HepG2 (cell line): ENCODE data around the gene RHBDF2. TPM values are rescaled to one million over a fixed set of nuclear protein-coding genes. Genes with fewer than 3 reads are reported as not detected.

Experiments used
- EZH2 ChIP-seq: conservative IDR thresholded peaks from 2 replicates; pipeline ENCODE4 v1.6.1; 2012; ENCODE audit warnings: mild to moderate bottlenecking, low read depth, low read length, moderate library complexity
- MLLT10 ChIP-seq: sonication (generic); formaldehyde crosslinking; IDR thresholded peaks from 2 replicates; pipeline ENCODE4 v1.4.0; 2020; ENCODE audit warnings: missing genetic modification reagents
- SRY ChIP-seq: sonication (generic); formaldehyde crosslinking; IDR thresholded peaks from 2 replicates; pipeline ENCODE4 v1.8.0; 2022; ENCODE audit warnings: mild to moderate bottlenecking, missing genetic modification reagents
- TBX3 ChIP-seq: fragments of 450-650 bp; IDR thresholded peaks from 2 replicates; pipeline ENCODE4 v1.6.1; 2017; ENCODE audit warnings: antibody characterized with exemption, mild to moderate bottlenecking, inconsistent platforms, borderline replicate concordance
- ZFP36 ChIP-seq: fragments of 150-350 bp; IDR thresholded peaks from 2 replicates; pipeline ENCODE4 v1.6.1; 2018; ENCODE audit warnings: borderline replicate concordance, low read length, low read depth; ENCODE audit not compliant: partially characterized antibody
- ZNF230 ChIP-seq: sonication (generic); formaldehyde crosslinking; IDR thresholded peaks from 2 replicates; pipeline ENCODE4 v1.4.0; 2020; ENCODE audit warnings: mild to moderate bottlenecking, missing genetic modification reagents
- ZNF343 ChIP-seq: sonication (generic); formaldehyde crosslinking; IDR thresholded peaks from 2 replicates; pipeline ENCODE4 v1.4.0; 2020; ENCODE audit warnings: mild to moderate bottlenecking, missing genetic modification reagents
- ZNF652 ChIP-seq: IDR thresholded peaks from 2 replicates; pipeline ENCODE4 v1.6.1; 2016; ENCODE audit warnings: low read depth, borderline replicate concordance
- ZSCAN30 ChIP-seq: sonication (generic); formaldehyde crosslinking; IDR thresholded peaks from 2 replicates; pipeline ENCODE4 v1.5.0; 2020; ENCODE audit warnings: mild to moderate bottlenecking, missing genetic modification reagents
- polyA plus RNA-seq, 8 experiments: library from polyadenylated mRNA; depleted of rRNA in 3 of 8; stranded (reverse) in 7 of 8; unstranded in 1 of 8; fragments of >200 nt; fragmentation: Illumina TruSeq in 4 of 8; extraction: Trizol in 4 of 8; gene quantifications; 2 replicates each; pipeline versions ENCODE4 v1.2.1 to v1.2.3, GENCODE V29; 2011 to 2016; ENCODE audit warnings: low read depth in 4 of 8, missing spikeins in 1 of 8, mixed read lengths in 1 of 8; ENCODE audit not compliant: insufficient read depth in 1 of 8
- total RNA-seq, 5 experiments: library from RNA; depleted of rRNA; stranded (reverse); fragments of >200 nt; fragmentation: Illumina TruSeq; extraction: Trizol; gene quantifications; 2 replicates each; pipeline ENCODE4 v1.2.3, GENCODE V29; 2016; ENCODE audit warnings: low read depth in 1 of 5
- TF ChIP-seq, protein P1 (sequence below): sonication (generic); formaldehyde crosslinking; IDR thresholded peaks from one replicate; pipeline ENCODE4 v1.5.1; 2020; ENCODE audit warnings: mild to moderate bottlenecking, missing genetic modification reagents; ENCODE audit errors: not compliant biosample characterization
- TF ChIP-seq, protein P2 (sequence below): sonication (generic); formaldehyde crosslinking; IDR thresholded peaks from 2 replicates; pipeline ENCODE4 v1.4.0; 2020; ENCODE audit warnings: mild to moderate bottlenecking, low read depth, missing genetic modification reagents
- TF ChIP-seq, protein P3 (sequence below), 2 experiments: IDR thresholded peaks; 2 replicates each; pipeline ENCODE4 v1.6.1; 2011 to 2012; ENCODE audit warnings: low read length in 2 of 2, borderline replicate concordance in 1 of 2, low read depth in 1 of 2, mild to moderate bottlenecking in 1 of 2, moderate library complexity in 1 of 2
- TF ChIP-seq, protein P4 (sequence below): sonication (generic); formaldehyde crosslinking; IDR thresholded peaks from 2 replicates; pipeline ENCODE4 v1.5.0; 2020; ENCODE audit warnings: missing genetic modification reagents, mild to moderate bottlenecking, borderline replicate concordance

RHBDF2 gene
- total and polyA plus RNA-seq, 2 of the 13 experiments (the other 11 are each of a cell fraction or from before 2014, with no cell fraction given): 7.8 to 24.2 TPM

DNA sequence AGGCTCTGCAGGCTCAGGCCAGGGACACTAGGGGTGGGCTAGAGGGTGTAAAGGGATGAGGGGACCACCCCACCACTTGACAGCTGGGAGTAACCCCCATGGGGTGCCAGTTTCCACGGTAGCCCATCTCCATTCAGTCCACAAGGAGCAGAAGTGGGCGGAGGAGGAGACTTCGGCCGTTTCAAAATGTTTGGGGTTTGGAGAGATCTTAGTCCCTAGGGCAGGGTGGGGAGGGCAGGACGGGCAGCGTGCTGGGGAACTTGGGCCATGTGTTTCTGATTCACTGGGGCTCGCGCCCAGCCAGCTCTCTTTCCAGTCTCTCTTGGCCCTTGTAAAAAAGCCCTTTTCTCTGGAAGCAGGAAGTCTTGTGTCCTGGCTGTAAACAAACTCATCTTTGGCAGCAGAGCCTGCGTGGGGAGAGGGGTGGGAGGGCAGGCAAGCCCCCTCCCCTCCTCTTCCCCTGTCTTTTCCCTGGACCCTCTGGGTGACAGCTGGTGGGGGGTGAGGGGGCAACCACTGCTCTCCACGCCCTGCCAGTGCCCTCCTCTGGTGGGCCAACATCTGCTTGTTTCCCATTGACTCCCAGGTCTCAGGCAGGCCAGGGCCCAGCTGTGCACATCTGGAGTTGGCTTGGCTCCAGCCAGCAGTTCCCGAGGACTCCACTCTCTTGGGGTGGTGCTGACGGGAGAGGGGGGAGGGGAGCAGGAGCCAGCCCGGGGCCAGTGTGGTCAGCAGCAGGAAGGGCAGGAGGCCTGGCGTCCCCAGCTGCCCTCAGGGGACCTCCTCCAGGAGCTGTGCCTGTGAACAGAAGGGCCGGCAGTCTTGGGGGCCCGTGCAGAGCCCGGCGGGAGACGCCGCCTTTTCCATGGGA, 28.2 kb upstream of the RHBDF2 start (continued):
- TF ChIP-seq, protein P1, sequence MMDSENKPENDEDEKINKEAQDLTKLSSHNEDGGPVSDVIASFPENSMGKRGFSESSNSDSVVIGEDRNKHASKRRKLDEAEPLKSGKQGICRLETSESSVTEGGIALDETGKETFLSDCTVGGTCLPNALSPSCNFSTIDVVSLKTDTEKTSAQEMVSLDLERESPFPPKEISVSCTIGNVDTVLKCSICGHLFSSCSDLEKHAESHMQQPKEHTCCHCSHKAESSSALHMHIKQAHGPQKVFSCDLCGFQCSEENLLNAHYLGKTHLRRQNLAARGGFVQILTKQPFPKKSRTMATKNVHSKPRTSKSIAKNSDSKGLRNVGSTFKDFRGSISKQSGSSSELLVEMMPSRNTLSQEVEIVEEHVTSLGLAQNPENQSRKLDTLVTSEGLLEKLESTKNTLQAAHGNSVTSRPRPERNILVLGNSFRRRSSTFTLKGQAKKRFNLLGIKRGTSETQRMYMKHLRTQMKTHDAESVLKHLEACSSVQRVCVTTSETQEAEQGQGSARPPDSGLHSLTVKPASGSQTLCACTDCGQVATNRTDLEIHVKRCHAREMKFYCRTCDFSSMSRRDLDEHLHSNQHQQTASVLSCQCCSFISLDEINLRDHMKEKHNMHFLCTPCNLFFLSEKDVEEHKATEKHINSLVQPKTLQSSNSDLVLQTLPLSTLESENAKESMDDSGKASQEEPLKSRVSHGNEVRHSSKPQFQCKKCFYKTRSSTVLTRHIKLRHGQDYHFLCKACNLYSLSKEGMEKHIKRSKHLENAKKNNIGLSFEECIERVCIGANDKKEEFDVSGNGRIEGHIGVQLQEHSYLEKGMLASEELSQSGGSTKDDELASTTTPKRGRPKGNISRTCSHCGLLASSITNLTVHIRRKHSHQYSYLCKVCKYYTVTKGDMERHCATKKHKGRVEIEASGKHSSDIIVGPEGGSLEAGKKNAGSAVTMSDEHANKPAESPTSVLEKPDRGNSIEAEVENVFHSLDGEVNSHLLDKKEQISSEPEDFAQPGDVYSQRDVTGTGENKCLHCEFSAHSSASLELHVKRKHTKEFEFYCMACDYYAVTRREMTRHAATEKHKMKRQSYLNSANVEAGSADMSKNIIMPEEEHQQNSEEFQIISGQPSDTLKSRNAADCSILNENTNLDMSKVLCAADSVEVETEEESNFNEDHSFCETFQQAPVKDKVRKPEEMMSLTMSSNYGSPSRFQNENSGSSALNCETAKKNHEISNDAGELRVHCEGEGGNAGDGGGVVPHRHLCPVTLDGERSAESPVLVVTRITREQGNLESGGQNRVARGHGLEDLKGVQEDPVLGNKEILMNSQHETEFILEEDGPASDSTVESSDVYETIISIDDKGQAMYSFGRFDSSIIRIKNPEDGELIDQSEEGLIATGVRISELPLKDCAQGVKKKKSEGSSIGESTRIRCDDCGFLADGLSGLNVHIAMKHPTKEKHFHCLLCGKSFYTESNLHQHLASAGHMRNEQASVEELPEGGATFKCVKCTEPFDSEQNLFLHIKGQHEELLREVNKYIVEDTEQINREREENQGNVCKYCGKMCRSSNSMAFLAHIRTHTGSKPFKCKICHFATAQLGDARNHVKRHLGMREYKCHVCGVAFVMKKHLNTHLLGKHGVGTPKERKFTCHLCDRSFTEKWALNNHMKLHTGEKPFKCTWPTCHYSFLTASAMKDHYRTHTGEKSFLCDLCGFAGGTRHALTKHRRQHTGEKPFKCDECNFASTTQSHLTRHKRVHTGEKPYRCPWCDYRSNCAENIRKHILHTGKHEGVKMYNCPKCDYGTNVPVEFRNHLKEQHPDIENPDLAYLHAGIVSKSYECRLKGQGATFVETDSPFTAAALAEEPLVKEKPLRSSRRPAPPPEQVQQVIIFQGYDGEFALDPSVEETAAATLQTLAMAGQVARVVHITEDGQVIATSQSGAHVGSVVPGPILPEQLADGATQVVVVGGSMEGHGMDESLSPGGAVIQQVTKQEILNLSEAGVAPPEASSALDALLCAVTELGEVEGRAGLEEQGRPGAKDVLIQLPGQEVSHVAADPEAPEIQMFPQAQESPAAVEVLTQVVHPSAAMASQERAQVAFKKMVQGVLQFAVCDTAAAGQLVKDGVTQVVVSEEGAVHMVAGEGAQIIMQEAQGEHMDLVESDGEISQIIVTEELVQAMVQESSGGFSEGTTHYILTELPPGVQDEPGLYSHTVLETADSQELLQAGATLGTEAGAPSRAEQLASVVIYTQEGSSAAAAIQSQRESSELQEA: no peak
- no peak for TF ChIP-seq SRY (CRISPR knock-in tag)
- TF ChIP-seq MLLT10 (CRISPR knock-in tag): no peak
- TF ChIP-seq, protein P2, sequence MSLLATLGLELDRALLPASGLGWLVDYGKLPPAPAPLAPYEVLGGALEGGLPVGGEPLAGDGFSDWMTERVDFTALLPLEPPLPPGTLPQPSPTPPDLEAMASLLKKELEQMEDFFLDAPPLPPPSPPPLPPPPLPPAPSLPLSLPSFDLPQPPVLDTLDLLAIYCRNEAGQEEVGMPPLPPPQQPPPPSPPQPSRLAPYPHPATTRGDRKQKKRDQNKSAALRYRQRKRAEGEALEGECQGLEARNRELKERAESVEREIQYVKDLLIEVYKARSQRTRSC (CRISPR knock-in tag): no peak
- no peak for TF ChIP-seq ZNF230 (CRISPR knock-in tag)
- 0 out of 2 replicates have a peak, but pooled peaks have one; percentile 8 for TF ChIP-seq ZSCAN30
- no peak for TF ChIP-seq EZH2
- TF ChIP-seq TBX3: no peak
- TF ChIP-seq, protein P3, sequence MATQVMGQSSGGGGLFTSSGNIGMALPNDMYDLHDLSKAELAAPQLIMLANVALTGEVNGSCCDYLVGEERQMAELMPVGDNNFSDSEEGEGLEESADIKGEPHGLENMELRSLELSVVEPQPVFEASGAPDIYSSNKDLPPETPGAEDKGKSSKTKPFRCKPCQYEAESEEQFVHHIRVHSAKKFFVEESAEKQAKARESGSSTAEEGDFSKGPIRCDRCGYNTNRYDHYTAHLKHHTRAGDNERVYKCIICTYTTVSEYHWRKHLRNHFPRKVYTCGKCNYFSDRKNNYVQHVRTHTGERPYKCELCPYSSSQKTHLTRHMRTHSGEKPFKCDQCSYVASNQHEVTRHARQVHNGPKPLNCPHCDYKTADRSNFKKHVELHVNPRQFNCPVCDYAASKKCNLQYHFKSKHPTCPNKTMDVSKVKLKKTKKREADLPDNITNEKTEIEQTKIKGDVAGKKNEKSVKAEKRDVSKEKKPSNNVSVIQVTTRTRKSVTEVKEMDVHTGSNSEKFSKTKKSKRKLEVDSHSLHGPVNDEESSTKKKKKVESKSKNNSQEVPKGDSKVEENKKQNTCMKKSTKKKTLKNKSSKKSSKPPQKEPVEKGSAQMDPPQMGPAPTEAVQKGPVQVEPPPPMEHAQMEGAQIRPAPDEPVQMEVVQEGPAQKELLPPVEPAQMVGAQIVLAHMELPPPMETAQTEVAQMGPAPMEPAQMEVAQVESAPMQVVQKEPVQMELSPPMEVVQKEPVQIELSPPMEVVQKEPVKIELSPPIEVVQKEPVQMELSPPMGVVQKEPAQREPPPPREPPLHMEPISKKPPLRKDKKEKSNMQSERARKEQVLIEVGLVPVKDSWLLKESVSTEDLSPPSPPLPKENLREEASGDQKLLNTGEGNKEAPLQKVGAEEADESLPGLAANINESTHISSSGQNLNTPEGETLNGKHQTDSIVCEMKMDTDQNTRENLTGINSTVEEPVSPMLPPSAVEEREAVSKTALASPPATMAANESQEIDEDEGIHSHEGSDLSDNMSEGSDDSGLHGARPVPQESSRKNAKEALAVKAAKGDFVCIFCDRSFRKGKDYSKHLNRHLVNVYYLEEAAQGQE (IDR thresholded peaks at IDR 0.05; ENCODE audit: borderline replicate concordance in 1 of 2, low read depth in 1 of 2, low read length in 2 of 2): no peak
- TF ChIP-seq, protein P4, sequence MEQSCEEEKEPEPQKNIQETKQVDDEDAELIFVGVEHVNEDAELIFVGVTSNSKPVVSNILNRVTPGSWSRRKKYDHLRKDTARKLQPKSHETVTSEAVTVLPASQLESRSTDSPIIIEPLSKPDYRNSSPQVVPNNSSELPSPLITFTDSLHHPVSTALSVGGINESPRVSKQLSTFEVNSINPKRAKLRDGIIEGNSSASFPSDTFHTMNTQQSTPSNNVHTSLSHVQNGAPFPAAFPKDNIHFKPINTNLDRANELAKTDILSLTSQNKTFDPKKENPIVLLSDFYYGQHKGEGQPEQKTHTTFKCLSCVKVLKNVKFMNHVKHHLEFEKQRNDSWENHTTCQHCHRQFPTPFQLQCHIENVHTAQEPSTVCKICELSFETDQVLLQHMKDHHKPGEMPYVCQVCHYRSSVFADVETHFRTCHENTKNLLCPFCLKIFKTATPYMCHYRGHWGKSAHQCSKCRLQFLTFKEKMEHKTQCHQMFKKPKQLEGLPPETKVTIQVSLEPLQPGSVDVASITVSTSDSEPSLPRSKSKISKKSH (CRISPR knock-in tag): no peak
- 0 out of 2 replicates have a peak, but pooled peaks have one; percentile 31 for TF ChIP-seq ZNF343 (CRISPR knock-in tag)
- TF ChIP-seq ZNF652 (CRISPR knock-in tag): no peak
- no peak for TF ChIP-seq ZFP36
